22Rv1 (cell line): ENCODE measurements around the gene ASB4.

Experiments
- CTCF ChIP-seq: fragments of 450-650 bp; IDR thresholded peaks from 2 replicates; pipeline ENCODE4 v1.5.1; 2017; ENCODE audit warnings: mild to moderate bottlenecking
- ZFX ChIP-seq: fragments of 450-650 bp; IDR thresholded peaks from 2 replicates; pipeline ENCODE4 v1.6.1; 2017; ENCODE audit warnings: antibody characterized with exemption, borderline replicate concordance

GRCh38 chr7:95569720-95570119, 84.0 kb downstream of the ASB4 start:
- TF ChIP-seq CTCF (no peak), ZFX (no peak)
